IPS-11a (cell line): ENCODE results near the gene HPN.

Source experiments
- H3K4me3 ChIP-seq: one replicate; pipeline ENCODE4 v1.5.1; 2013; ENCODE audit warnings: low read depth, low read length, control low read depth

The HPN gene

GRCh38 chr19:35060160-35060855, 18.8 kb downstream of the HPN start:
- no peak overlapping the region for H3K4me3 ChIP-seq

DNA sequence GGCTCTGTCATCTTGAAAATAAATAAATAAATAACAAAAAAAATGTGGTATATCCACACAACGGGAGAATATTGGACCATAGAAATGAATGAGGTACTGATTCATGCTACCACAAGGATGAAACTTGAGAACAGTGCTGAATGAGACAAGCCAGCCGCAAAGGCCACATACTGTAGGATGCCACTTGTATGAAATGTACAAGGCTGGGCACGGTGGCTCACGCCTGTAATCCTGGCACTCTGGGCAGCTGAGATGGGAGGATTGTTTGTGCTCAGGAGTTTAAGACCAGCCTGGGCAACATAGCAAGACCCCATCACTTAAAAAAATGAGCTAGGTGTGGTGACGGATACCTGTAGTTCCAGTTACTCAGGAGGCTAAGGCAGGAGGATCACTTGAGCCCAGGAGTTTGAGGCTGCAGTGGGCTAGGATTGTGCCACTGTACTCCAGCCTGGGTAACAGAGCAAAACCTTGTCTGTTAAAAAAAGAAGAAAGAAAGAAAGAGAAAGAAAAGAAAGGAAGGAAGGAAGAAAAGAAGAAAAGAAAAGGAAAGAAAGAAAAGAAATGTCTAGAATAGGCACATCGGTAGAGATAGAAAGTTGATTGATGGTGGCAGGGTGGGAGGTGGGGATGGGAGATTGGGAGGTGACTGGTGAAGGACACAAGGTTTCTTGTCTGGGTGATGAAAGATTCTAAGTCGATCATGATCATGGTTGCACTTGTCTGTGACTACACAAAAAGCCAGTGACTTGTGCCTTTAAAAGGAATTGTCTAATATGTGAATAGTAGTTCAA, 20.3 kb downstream of the HPN start:
- H3K4me3 ChIP-seq = no peak overlapping the region

DNA sequence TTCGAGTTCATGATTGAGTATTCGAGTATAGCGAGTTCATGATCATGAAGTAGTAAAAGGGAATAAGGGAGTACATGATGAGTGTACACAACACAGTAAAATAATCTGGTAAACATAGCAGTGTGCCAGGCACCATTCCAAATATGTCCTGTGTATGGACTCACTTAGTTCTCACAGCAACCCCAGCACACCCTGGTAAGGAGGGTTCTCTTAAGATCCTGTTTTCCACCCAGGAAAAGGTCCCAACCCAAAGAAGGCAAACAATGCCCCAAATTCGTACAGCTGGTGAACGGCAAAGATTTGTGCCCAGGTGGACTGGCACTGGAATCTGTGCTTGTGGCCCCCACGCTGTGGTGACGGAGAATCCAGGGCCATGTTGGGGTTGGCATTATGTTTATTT, 21.4 kb downstream of the HPN start:
- no peak overlapping the region for H3K4me3 ChIP-seq

- H3K4me3 ChIP-seq = no peak overlapping the region
Measured at GRCh38 chr19:35063940-35064818, 22.7 kb downstream of the HPN start.

GRCh38 chr19:35065574-35065973, 24.1 kb downstream of the HPN start:
- no peak overlapping the region for H3K4me3 ChIP-seq

DNA sequence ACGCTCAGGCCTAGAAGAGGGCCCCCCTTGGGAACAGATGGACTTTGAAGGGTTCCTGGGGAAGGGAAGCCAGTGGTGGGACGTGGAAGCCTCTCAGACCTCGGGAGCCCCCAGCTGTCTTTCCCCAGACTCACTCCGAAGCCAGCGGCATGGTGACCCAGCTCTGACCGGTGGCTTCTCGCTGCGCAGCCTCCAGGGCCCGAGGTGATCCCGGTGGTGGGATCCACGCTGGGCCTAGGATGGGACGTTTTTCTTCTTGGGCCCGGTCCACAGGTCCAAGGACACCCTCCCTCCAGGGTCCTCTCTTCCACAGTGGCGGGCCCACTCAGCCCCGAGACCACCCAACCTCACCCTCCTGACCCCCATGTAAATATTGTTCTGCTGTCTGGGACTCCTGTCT, 24.6 kb downstream of the HPN start:
- H3K4me3 ChIP-seq = no peak overlapping the region

- no peak overlapping the region for H3K4me3 ChIP-seq
Measured at GRCh38 chr19:35066691-35067563, 25.4 kb downstream of the HPN start.

- H3K4me3 ChIP-seq = no peak overlapping the region
Measured at GRCh38 chr19:35068941-35069634, 27.6 kb downstream of the HPN start.

DNA sequence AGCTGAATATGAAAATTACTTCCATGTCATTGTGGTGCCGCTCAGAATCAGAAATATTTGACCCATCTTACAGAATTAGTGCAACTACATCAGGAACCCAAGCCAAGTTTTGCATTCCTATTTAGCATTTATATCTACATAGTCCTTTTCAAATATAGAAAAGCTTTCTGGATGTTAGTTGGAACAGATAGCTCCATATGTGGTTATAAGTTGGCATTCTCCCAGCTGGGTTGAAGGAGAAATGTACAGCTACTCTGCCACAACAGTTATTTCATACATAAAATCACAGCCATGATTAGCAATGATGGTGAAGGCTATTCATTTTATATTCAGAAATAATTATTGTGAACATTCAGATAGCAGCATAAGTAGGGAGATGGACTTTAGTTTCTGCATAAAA, 28.2 kb downstream of the HPN start:
- no peak overlapping the region for H3K4me3 ChIP-seq

GRCh38 chr19:35070471-35070870, 28.9 kb downstream of the HPN start:
- no peak overlapping the region for H3K4me3 ChIP-seq

- no peak overlapping the region for H3K4me3 ChIP-seq
Measured at GRCh38 chr19:35073516-35073915, 32.0 kb downstream of the HPN start.

DNA sequence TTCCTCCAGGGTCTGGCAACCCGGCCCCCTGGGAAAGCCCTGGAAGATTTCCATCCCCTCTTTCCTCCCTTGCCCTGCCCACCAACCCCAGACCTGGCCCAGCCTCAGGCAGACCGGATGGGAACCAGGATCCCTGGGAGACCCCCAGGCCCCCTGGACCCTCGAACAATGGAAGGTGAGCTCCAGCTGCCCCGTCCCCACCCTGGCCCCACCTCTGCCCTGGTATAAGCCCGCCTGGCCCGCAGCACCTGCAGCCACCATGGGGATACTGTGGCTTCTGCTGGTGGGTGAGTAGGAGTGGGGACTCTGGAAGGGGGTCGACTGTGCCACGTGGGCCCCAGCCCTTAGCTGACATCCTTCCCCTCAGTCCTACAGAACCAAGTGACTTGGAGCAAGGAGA, 32.4 kb downstream of the HPN start:
- no peak overlapping the region for H3K4me3 ChIP-seq

- no peak overlapping the region for H3K4me3 ChIP-seq
Measured at GRCh38 chr19:35074426-35075201, 33.1 kb downstream of the HPN start.

GRCh38 chr19:35075202-35076025, 33.9 kb downstream of the HPN start:
- no peak overlapping the region for H3K4me3 ChIP-seq

DNA sequence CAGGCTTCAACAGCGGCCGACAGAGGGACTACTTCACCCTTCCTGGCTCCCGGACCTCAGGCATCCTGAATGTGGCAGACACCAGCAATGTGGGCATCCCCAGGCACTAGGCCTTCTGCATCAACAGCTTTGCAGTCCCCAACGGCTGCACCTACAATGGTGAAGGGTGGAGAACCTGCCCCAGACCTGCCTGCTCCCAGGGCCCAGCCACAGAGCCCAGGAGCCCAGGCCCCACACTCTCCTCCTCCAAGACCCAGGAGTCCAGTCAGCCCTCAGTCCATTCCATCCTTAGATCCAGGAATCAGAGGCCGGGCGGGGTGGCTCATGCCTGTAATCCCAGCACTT, 34.5 kb downstream of the HPN start:
- no peak overlapping the region for H3K4me3 ChIP-seq

DNA sequence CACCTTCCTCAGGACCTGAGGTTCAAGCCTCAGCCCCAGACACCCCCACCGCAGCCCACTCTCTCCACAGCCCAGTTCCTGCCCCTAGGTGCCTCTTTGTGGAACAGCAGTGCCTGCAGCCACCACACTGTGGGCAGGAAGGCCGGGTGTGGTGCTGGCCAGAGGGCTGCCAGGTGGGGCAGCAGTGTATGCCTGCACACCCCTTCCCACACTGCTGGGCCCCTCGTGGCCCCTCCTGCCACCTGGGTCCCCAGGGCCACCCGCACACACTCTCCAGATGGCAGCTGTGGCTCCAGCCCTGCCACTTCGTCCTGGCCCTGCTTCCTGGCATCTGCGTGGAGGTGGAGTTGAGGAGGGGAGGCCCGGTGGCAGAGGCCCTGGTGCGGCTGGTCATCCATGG, 35.1 kb downstream of the HPN start:
- H3K4me3 ChIP-seq = no peak overlapping the region

- no peak overlapping the region for H3K4me3 ChIP-seq
Measured at GRCh38 chr19:35077411-35078223, 36.1 kb downstream of the HPN start.

GRCh38 chr19:35079826-35080225, 38.3 kb downstream of the HPN start:
- H3K4me3 ChIP-seq = no peak overlapping the region
